Activated T-cell treated with anti-CD3 and anti-CD28 coated beads for 24 hours (primary cell): ENCODE results near the gene NOL4L.

Source experiments
- DNase-seq: peaks from one replicate; pipeline ENCODE4 v3.0.0-alpha.2; 2020; ENCODE audit warnings: low read depth

The NOL4L gene

GRCh38 chr20:32576560-32576959 is 8.6 kb downstream of the NOL4L start:
- DNase-seq: no peak

- DNase-seq: no peak
These were observed 9.3 kb downstream of the NOL4L start for GRCh38 chr20:32575805-32576204.

- no peak for DNase-seq
These were observed 9.9 kb downstream of the NOL4L start for GRCh38 chr20:32575227-32575581.

GRCh38 chr20:32574296-32575226 is 10.6 kb downstream of the NOL4L start:
- peak; percentile 26 for DNase-seq

GRCh38 chr20:32573167-32573851 is 11.8 kb downstream of the NOL4L start:
- DNase-seq: no peak

DNA sequence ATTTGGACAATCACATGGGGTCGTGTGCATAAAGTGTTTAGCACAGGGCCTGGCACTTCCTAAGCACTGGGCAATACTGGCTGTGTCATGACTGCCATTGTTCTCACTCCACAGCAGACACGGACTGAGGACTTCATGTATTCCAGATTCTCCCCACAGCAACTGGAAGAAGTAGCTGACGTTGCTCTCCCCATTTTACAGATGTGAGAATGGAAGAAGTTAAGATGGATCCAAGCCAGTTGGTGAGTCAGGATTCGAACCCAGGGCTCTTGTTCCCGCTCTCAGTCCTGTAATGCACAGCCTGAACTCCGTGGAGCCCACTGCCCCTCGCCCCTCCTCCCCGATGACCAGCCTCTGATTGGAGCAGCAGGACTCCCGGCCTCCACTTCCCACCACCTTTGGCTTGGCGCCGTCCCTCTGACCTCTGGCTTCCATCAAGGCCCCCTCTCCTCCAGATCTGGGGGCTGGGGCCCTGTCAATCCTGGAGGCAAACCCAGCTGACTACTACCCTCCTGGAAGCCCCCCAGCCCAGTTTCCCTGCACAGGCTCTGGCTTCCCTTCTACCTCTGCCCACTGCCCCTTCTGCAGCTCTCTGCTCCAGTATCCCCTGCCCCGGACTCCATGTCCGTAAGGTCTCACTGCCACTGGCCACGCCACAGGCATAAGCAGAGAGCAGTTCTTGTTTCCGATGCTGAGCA is 12.7 kb downstream of the NOL4L start:
- DNase-seq: no peak

- DNase-seq: no peak
These were observed 13.6 kb downstream of the NOL4L start for GRCh38 chr20:32571566-32571965.

- DNase-seq: no peak
These were observed 14.5 kb downstream of the NOL4L start for GRCh38 chr20:32570401-32571190.

DNA sequence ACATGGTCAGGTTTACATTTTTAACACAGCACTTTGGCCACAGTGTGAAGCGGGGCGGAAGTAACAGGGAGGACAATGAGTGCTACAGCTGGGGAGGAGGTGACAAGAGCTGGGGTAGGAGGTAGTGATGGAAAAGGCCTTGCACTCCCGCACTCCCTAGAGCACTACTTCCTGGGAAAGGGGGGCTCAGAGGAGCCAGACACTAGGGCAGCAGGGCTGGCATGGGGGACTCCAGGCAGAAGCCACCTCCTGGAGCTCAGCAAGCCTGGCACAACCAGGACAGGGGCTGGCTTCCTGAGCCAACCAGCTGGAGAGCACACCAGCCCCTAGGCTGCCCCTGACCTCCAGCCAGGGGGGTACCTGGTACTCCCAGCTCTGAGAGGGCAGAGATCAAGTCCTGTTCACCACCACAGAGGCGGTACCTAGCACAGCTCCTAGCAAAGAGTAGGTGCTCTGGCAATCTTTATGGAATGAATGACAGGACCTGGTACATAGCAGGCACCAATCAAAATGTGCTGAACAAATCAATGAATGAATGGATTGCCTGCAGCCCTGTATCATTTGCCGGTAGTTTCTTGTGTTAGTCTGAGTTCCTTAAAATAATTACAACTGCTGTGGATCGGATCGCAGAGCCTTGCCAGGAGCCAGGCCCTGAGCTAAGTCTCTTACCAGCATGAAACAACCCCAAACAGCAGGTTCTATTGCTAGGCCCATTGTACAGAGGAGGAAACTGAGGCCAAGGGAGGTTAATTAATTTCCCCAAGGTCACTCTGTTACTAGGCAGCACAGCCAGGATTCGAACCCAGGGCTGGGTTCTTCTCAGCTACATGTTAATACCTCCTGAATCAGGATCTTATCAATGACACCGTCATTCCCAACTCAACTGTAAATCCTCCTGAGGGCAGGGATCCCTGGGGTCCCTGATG is 15.5 kb downstream of the NOL4L start:
- DNase-seq: no peak

DNA sequence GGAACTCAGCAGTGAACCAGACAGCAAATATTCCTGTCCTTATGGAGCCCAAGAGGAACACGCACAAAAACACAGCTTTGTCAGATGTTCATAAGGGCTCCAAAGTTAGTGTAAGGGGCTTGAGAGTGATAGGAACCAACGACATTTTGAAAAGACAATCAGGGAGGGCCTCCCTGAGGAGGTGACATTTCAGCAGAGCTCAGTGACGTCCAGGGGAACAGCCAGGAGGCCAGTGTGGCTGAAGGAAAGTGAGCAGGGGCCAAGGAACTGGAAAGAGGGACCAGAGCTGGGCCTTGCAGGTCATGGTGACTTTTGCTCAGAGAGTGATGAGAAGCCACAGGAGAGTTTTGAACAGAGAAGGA is 16.1 kb downstream of the NOL4L start:
- no peak for DNase-seq

DNA sequence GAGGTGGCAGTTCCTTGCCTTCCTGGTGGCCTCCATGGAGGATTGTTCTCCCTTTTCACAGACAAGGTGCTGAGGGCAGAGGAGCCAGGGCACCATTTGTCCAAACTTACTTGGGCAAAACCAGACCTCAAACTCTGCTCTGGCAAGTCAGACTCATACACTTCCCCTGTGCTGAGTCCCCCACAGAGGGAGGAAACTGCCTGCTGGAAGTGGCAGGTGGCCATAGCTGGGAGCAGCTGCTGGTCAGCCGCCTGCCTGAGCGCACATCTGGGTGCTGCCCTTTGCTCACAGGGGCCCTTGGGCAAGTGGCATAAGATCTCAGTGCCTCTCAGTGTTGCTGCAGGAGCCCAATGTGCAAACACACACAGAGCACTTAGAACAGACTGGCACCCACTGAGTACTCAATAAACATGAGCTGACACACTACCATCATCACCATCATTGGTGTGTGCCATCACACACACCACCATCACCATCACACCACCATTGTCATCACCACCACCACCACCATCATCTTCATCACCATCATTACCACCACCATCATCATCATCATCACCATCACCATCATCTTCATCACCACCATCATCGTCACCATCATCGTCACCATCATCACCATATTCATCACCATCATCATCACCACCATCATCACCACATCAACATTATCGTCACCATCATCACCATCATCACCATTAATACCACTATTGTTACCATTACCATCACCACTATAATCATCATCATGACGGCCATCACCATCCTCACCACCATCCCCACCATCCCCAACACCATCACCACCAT is 17.6 kb downstream of the NOL4L start:
- DNase-seq: no peak

- no peak for DNase-seq
These were observed 18.5 kb downstream of the NOL4L start for GRCh38 chr20:32566379-32567374.

GRCh38 chr20:32565735-32566032 is 19.4 kb downstream of the NOL4L start:
- DNase-seq: no peak

- DNase-seq: no peak
These were observed 20.0 kb downstream of the NOL4L start for GRCh38 chr20:32564921-32565734.

GRCh38 chr20:32564440-32564839 is 20.7 kb downstream of the NOL4L start:
- DNase-seq: no peak

DNA sequence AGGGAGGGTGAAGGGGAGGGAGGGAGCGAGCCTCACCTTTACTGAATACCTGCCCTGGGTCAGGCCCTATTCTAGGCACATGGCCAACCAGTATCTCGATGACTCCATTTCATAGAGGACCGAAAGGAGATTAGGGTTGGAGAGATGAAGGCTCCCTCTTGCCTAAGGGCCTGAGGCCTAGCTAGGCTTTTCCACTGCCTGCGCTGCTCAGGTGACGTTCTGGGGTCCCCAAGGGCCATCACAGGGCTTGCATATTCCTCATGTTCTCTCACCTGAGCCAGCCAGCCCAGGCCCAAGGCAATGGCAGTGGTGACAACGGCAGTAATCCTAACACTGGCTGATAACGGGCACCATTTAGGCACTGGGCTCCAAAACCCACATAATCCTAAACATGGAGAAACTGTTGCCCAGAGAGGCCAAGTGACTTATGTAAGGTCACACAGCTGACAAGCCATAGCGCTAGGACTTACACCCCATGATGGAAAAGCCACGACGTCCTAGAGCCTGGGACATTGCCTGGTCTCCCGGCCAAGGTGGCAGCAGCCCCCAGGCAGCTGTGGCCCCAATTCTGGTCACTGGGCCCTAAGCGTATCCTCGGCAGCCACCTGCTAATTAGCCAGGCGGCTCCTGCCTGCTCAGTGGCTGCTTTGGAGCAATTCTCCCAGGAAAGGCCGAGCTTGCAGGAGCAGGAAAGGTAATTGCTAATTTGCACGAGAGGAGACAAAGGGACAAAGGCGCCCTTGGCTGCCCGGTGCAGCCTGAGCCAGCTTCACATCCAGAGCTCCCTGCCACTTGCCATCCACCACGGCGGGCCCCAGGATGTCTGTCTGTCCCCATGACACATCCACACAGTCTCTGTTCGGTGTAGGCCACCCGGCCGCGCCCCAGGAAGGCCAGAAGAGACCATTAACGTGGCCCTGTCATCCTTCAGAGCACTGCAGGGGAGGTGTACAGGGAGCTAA is 21.5 kb downstream of the NOL4L start:
- DNase-seq: no peak

DNA sequence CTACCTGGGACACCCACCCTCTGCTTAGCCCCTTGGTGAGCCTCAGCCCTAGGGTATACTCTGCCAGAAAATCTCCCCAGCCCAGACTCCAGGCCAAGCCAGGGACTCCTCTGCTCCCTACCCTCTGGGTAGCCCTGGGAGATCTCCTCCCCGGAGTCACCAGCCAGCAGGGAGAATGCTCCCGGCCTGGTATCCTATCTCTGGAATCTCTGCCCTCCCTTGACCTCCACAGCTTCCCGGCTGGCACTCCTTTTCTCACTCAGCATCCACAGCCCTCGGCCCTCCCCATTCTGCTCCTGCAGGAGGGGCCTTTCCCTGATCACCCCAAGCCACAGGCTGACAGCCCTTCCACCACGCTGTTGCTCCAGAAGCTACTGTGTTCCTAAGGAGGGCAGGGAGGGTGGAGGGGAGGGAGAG is 22.6 kb downstream of the NOL4L start:
- no peak for DNase-seq
